ENCODE results near the gene CAMTA1. TPM values are rescaled to one million over a fixed set of nuclear protein-coding genes. Genes with fewer than 3 reads are reported as not detected.
A peak's percentile ranks its signal among the peaks of the same experiment; 100 is the strongest.

The CAMTA1 gene
- polyA plus RNA-seq, 1 of the 3 experiments (the other 2 are of a cell fraction): 63.1 TPM

- no peaks in the 10 kb centered on the region for H3K9me2 ChIP-seq
- H4K20me1 ChIP-seq (ENCODE audit: insufficient read depth): no peaks in the 10 kb centered on the region
- H3K36me3 ChIP-seq (replicated peaks in 1 of 2; ENCODE audit: control insufficient read depth in 1 of 2, insufficient read depth in 2 of 2, low read length in 1 of 2): no peaks in the 10 kb centered on the region
- TF ChIP-seq, protein P1, sequence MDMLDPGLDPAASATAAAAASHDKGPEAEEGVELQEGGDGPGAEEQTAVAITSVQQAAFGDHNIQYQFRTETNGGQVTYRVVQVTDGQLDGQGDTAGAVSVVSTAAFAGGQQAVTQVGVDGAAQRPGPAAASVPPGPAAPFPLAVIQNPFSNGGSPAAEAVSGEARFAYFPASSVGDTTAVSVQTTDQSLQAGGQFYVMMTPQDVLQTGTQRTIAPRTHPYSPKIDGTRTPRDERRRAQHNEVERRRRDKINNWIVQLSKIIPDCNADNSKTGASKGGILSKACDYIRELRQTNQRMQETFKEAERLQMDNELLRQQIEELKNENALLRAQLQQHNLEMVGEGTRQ (IDR thresholded peaks at IDR 0.05; ENCODE audit: borderline replicate concordance, low read depth, low read length): no peak
- TF ChIP-seq TEAD4 (IDR thresholded peaks at IDR 0.05; ENCODE audit: borderline replicate concordance, insufficient read depth) (no peak), CTCF (IDR thresholded peaks at IDR 0.05) (no peak), TCF12 (IDR thresholded peaks at IDR 0.05) (no peak)
- H3K9me3 ChIP-seq: no peaks in the 10 kb centered on the region
- no peaks in the 10 kb centered on the region for H3K27me3 ChIP-seq (ENCODE audit: insufficient read depth)
- H3K79me2 ChIP-seq (ENCODE audit: insufficient read depth): no peaks in the 10 kb centered on the region
- no peak overlapping the region for H3K27ac ChIP-seq (ENCODE audit: low read depth in 2 of 2, low read length in 1 of 2)
- no peaks in the 10 kb centered on the region for H3F3A ChIP-seq (replicated peaks; ENCODE audit: insufficient read depth)
- no peak overlapping the region for H3K4me3 ChIP-seq (ENCODE audit: low read depth in 2 of 2, low read length in 1 of 2)
- H3K4me2 ChIP-seq: no peak overlapping the region
- H3K9ac ChIP-seq: no peak overlapping the region
- ChIA-PET CTCF (interaction anchor here (0.6 to 3.0 kb wide), 3 partner anchors 9 to 156 kb away, joined by 3 to 12 read pairs (median 3); no protein-coding TSS in a partner anchor), POLR2A (no interaction called here)
- 73% methylated on average over 15 of the region's 27 CpGs for WGBS (ENCODE audit: low lambda C conversion rate)
- no peaks in the 10 kb centered on the region for H3K4me1 ChIP-seq (ENCODE audit: control insufficient read depth in 1 of 2, insufficient read depth in 2 of 2, low read depth in 1 of 2, low read length in 1 of 2)
- DNase-seq: no peak
- no peak overlapping the region for H2AFZ ChIP-seq (ENCODE audit: low read depth)
Measured at GRCh38 chr1:7199077-7199779, 414.0 kb downstream of the CAMTA1 start.

DNA sequence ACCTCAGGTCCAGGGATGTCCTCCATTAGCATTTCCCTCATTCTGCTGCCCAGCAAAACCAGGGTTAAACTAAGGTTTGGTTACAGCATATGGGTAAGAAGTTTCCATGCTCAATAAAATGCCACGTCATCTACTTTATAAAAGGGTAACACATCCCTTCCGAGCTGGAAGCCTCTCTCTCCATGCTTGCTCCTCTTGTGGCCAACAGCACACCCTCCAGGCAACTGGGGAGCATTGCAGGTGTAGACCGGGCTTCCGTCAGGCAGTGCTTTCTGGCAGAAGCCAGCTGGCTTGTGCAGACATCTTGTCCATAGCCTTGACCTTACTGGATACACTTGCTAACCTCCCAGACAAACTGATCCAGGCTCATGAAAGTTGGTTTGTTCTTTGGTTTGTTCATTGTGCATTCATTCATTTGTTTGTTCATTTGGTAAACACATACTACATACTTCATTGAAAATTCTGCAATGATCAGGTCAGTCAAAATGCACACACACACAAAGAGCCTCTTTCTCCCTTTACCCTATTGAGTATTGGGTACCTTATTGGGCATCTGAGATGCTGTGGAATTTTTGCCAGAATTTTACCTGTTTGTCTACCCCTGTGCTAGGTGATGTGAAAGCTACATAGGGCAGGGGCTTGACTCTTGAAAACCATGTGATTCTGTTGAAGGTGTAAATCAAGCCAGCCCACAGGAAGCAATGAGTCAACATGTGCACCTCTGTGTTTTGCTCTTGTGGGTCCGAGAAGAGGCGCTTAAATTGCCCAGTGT lies 422.8 kb downstream of the CAMTA1 start:
- H3K9ac ChIP-seq: no peak overlapping the region
- H3K9me3 ChIP-seq: no peaks in the 10 kb centered on the region
- H3K4me2 ChIP-seq: no peak overlapping the region
- H3F3A ChIP-seq (replicated peaks; ENCODE audit: insufficient read depth): no peaks in the 10 kb centered on the region
- ChIA-PET POLR2A (no interaction called here), CTCF (interaction anchor here (0.6 to 6.9 kb wide), 41 partner anchors 9 to 489 kb away, joined by 3 to 71 read pairs (median 4); partner anchors contain the start of gene CAMTA1)
- no peaks in the 10 kb centered on the region for H4K20me1 ChIP-seq (ENCODE audit: insufficient read depth)
- H2AFZ ChIP-seq (ENCODE audit: low read depth): no peak overlapping the region
- H3K4me3 ChIP-seq (ENCODE audit: low read depth in 2 of 2, low read length in 1 of 2): no peak overlapping the region; a peak in 1 of 4 replicates
- no peaks in the 10 kb centered on the region for H3K9me2 ChIP-seq
- no peaks in the 10 kb centered on the region for H3K27me3 ChIP-seq (ENCODE audit: insufficient read depth)
- H3K79me2 ChIP-seq (ENCODE audit: insufficient read depth): no peaks in the 10 kb centered on the region
- H3K27ac ChIP-seq (ENCODE audit: low read depth in 2 of 2, low read length in 1 of 2): no peak overlapping the region
- no peaks in the 10 kb centered on the region for H3K36me3 ChIP-seq (replicated peaks in 1 of 2; ENCODE audit: control insufficient read depth in 1 of 2, insufficient read depth in 2 of 2, low read length in 1 of 2)
- DNase-seq: peak; percentile 73
- WGBS (ENCODE audit: low lambda C conversion rate): 87% methylated on average over 5 of the region's 6 CpGs
- H3K4me1 ChIP-seq (ENCODE audit: control insufficient read depth in 1 of 2, insufficient read depth in 2 of 2, low read depth in 1 of 2, low read length in 1 of 2): peaks cover 0 to 8% of the 10 kb centered on the region in 2 experiments; a peak in 2 of 4 replicates
- TF ChIP-seq RAD21 (IDR thresholded peaks at IDR 0.05; ENCODE audit: low read length) (peak; percentile 85), SMC3 (IDR thresholded peaks at IDR 0.05; ENCODE audit: low read depth, low read length) (peak; percentile 46), CTCF (IDR thresholded peaks at IDR 0.05) (peak; percentile 55), RXRA (IDR thresholded peaks at IDR 0.05; ENCODE audit: borderline replicate concordance, low read depth) (no peak), YY1 (IDR thresholded peaks at IDR 0.05; ENCODE audit: low read depth) (no peak)
